Fibroblast of the aortic adventitia (primary cell): ENCODE results near the gene HIVEP2. TPM values are rescaled to one million over a fixed set of nuclear protein-coding genes. Genes with fewer than 3 reads are reported as not detected.

Experiments used
- DNase-seq: peaks from one replicate; pipeline ENCODE4 v3.0.0-alpha.2; 2010; ENCODE audit warnings: low read depth
- H3K4me3 ChIP-seq: 2 replicates; pipeline ENCODE4 v1.5.1; 2011; ENCODE audit warnings: low read depth, mild to moderate bottlenecking, control low read depth, low read length, moderate library complexity
- total RNA-seq: library from RNA; depleted of rRNA; stranded (reverse); fragments of >200 nt; gene quantifications from 2 replicates; pipeline ENCODE4 v1.2.3, GENCODE V29; 2012; ENCODE audit warnings: low replicate concordance
- TF ChIP-seq, protein P1 (sequence below): IDR thresholded peaks from 2 replicates; pipeline ENCODE4 v1.5.1; 2011; ENCODE audit warnings: mild to moderate bottlenecking, low read length, control low read depth, inconsistent platforms; ENCODE audit not compliant: insufficient read depth

Gene HIVEP2
- total RNA-seq, 1 donor: 23.1 TPM

DNA sequence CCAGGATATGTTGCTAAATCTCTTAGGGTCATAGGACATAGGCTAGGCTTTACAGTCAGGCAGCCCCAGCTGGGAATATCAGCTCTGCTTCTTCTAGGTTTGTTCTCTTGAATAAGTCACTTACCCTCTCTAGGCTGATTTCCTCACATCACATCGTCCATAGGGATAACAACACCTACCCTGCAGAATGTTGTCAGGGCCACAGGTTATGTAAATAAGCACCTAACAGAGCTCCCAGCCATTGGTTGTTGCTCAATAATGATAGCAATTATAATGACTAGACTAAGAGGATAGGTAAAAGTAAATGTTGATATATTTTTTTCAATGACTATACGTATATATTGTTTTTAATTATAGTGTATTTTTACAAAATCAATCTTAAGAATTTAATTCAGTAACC is 135.0 kb downstream of the HIVEP2 start:
- TF ChIP-seq, protein P1, sequence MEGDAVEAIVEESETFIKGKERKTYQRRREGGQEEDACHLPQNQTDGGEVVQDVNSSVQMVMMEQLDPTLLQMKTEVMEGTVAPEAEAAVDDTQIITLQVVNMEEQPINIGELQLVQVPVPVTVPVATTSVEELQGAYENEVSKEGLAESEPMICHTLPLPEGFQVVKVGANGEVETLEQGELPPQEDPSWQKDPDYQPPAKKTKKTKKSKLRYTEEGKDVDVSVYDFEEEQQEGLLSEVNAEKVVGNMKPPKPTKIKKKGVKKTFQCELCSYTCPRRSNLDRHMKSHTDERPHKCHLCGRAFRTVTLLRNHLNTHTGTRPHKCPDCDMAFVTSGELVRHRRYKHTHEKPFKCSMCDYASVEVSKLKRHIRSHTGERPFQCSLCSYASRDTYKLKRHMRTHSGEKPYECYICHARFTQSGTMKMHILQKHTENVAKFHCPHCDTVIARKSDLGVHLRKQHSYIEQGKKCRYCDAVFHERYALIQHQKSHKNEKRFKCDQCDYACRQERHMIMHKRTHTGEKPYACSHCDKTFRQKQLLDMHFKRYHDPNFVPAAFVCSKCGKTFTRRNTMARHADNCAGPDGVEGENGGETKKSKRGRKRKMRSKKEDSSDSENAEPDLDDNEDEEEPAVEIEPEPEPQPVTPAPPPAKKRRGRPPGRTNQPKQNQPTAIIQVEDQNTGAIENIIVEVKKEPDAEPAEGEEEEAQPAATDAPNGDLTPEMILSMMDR: no peak
- no peak for DNase-seq
- no peak overlapping the region for H3K4me3 ChIP-seq

DNA sequence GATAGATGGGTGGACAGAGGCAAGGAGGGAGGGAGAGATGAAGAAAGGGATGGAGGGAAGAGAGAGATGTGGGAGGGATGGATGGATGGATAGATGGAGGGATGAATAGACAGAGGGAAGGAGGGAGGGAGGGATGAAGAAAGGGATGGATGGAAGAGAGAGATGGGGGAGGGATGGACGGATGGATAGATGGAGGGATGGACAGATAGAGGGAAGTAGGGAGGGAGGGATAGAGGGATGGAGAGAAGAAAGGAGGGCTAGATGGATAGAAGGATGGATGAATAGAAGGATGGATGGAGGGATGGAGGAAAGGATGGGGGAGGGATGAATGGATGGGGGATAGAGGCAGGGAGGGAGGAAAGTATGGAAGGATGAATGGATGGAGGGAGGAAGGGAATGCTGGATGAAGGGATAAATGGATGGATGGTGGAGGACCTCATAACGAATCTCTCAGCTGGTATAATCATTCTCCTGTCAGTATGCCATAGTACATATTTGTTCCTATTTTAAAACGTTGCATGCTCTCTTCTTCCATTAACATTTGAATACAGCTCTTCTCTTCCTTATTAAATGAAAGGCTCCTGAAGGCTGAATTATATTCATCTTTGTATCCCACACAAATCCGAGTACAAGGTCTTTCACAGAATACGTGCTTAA is 136.4 kb downstream of the HIVEP2 start:
- no peak overlapping the region for H3K4me3 ChIP-seq
- TF ChIP-seq, protein P1: no peak
- no peak for DNase-seq

DNA sequence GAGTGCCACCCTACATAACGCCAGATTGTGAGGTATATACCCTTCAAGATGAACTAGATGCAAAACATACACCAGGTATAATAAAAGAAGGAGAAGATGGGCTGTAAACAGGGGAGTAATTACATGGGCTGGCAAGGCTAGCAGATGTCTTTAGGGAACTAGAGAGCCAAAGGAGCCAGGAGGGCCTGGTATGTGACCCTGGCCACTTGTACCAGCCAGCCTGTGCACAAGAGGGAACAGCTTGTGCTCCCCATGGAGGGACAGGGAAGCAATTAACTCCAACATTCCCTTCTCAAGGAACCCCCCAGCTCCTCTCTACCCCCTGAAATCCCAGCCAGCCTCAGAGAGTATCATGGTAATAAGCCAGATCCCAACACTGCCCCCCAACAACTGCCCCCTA is 139.9 kb downstream of the HIVEP2 start:
- DNase-seq: no peak
- no peak overlapping the region for H3K4me3 ChIP-seq
- TF ChIP-seq, protein P1: no peak

DNA sequence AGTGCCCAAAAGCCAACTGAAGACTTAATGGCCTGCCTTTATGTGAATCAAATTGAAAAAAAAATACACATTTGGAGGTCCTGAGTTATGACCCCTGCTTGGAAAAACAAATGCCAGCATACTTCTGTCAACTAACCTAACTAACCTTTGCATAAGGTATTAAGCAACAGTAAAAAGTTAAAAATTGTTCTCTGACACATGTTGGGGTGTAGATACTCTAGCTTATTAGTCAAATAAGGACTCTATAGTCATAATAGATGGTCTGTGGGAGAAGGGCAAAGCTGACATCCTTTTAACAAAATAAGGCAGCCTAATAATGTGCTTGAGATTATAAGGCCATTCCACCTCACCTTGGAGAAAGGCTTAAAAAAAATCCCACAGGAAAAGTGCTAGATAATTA is 140.5 kb downstream of the HIVEP2 start:
- no peak overlapping the region for H3K4me3 ChIP-seq
- DNase-seq: no peak
- TF ChIP-seq, protein P1: no peak

DNA sequence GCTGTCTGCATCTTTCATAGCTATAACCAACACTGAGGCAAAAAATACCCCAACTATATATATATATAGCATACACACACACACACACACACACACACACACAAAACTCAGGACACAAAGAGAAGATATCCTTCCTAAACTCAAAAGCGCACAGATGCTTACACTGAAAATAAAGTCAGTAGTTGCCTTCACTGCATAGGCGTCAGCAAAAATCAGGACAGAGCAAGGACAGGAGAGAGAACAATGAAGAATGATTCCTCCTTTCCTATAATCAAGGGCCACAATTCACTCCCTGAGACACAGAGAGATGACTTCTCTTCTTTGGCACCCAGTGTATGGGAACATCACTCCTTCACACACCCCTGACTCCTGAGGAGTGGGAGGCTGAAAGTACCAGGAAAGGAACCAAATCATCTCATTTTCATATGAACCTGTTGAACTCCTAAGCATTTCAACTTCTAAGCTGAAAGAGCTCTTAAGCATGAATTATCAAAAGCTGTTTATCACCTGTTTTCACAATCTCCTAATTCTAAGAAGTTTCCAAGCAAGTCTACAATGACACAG is 141.4 kb downstream of the HIVEP2 start:
- DNase-seq: no peak
- TF ChIP-seq, protein P1: no peak
- H3K4me3 ChIP-seq: no peak overlapping the region

DNA sequence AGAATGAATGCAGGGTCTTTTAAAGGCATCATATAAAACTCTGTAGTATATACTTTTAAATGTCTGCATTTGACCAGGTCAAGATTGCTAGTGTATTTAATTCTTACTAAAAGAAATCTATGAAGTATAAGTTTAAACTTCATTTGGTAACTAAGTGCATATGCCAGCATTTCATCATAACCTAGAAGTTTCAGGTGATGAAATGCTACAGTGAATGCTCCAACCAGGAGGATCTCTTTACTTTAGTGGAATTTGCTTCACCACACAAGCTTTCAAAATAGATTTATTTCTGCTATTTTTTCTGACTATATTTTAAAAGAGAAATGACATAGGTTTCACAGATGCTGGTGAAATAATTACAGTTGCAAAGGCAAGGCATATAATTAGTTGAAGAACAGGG is 141.9 kb downstream of the HIVEP2 start:
- TF ChIP-seq, protein P1: no peak
- no peak overlapping the region for H3K4me3 ChIP-seq
- peak; percentile 37 for DNase-seq
